GM21515 (cell line): ENCODE data around the gene PRG2.
A peak's percentile ranks its signal among the peaks of the same experiment; 100 is the strongest.

Experiments used
- ATAC-seq: cut with Tn5 transposase; IDR thresholded peaks from one replicate; pipeline ENCODE4 v1.9.1; 2021; ENCODE audit not compliant: unreplicated experiment

The PRG2 gene, protein sequence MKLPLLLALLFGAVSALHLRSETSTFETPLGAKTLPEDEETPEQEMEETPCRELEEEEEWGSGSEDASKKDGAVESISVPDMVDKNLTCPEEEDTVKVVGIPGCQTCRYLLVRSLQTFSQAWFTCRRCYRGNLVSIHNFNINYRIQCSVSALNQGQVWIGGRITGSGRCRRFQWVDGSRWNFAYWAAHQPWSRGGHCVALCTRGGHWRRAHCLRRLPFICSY

DNA sequence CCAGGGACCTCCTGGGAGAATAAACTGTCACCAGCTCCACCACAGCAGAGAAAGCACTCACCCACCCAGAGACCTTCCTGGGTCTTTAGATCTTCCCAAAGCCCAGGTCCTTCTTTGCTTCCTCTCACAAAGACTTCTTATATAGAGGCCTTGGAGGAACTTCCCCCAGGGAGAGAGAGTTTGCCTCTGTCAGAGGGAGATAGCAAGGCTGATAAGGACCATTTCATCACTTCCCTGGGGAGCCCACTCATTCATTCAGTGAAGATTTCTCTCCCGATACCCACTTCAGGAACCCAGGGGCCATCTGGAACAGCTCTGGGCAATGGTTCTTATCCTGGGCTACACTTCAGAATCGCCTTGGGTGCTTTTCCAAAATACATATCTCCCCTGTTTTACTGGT lies at the start of gene PRG2:
Gene PRG2 (minus strand): TSS at position 116 of the 400 bp plus-strand sequence. CDS start 706 bp downstream, outside the sequence.
- no peak for ATAC-seq

DNA sequence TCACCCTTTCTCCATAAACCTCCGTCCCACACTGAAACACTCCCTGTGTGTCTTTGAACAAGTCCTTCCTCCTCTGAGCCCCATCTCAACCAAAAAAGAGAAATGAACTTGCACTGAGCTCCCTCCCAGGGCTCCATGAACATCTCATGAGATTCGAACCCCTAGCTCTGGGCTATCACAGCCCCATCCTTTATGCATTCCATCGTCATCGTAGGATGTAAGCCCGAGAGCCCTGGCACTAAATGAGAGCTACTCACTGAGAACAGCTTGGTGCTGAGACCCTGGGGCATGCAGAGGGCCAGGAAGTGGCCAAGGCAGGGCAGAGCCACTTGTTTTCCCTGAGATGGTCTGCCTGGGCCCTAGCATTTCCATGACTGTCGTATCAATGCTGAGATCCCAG lies 49.3 kb upstream of the PRG2 start:
- no peak for ATAC-seq

DNA sequence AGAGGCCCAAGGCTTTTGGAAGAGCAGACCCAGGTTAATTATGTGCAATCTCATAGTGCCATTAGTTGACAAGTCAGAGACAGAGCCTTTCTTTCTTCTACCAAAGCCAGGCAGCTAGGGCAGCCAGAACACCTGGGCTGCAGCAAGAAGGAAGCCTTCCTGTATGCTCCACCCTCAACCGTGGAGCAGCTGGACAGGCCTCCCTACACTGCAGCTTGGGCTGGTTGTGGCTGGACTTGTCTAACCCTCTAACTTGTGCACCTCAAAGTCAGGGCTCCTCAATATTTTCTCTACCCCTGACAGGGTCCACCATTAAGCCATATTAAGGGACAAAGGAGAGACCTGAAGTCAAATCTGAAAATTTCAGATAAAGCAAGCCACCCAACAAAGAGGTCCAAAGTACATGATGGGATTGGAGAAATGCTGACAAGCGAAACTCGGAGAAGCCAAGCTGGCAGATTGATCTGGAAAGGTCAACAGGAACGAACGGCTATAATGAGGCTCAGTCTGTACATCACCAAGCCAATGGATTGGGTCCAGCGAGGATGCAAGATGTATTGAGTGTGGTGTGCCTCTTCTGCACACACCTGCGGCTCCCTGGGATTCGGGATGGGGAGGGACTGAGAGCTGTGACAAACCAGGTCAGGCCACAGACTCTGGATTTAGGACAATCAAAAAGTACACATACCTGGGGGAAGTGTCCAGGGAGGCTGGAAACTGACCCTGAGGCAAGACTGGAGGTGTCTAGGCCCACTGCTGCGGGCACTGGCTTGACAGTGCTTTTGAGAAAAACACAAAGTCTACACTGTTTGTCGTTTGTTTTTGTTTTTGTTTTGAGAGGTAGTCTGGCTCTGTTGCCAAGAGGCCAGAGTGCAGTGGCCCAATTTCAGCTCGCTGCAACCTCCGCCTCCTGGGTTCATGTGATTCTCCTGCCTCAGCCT lies 48.2 kb upstream of the PRG2 start:
- ATAC-seq = no peak

DNA sequence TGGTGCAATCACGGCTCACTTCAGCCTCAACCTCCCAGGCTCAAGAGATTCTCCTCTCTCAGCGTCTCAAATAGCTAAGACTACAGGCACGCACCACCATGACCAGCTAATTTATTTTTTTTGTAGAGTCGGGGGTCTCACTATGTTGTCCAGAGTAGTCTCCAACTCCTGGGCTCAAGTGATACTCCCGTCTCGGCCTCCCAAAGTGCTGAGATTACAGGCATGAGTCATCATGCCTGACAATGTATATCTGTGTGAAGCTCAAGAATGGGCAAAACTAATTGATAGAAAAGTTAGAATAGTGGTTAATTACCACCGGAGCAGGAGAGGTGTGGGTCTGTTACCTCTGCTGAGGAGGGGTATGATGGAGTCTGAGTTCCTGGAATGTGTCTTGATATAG lies 45.6 kb upstream of the PRG2 start:
- ATAC-seq = no peak

DNA sequence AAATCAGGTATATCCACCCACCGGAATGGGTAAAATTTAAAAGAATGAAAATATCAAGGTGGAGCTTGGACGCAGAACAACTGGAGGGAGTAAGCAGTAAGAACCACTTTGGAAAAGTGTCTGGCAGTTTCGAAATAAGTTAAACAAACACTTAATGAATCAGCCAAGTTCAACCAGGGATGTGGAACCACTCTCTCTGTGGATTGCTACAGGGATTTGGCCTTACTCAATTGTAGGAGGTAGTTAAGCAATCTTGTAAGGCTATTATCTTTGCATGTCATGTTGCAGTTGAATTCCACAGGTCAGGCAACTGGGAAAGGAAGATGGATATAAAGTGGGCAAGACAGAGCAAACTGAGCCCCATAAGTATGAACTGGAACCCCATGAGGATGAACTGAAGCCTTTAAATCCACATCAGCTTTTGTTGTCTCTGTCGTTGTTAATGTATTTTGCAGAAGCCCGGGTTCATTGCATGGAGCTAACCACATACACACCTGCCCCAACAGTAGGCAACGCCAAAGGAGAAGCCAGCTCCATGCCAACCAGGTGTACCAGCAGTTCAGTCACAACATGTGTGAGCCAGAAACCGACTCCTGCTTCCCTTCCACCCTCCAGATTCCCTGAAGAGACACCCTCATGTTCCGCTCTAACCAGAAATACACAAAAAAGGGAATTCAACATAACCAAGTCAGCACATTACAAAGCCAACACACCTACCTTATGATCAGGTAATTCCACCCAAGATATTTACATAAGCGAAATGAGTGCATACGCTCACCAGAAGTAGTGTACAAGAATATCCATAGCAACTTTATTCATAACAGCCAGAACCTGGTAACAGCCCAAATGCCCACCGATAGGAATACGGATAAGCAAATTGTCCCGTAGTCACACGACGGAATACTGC lies 44.4 kb upstream of the PRG2 start:
- ATAC-seq = no peak

DNA sequence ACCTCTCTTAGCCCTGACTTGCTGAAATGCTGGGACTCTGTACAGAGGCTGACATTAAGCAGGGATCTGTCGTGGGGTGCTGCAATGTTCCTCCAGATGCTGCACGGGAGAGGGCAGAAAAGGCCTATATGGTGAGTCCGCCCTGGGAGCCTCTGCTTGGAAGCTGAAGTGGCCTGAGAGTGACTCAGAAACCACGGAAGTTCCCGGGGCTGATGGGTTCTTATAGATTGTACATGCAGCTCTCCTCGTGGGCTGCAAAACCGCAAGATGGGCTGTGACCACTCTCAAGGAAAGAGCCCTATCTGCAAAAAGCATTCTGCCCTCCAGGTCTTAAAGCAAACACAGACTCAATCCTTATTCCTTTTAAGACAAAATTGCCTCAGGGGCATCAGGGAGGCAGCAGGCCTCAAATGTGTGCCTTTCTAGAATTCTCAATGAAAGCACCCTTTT lies 42.3 kb upstream of the PRG2 start:
- ATAC-seq = no peak

DNA sequence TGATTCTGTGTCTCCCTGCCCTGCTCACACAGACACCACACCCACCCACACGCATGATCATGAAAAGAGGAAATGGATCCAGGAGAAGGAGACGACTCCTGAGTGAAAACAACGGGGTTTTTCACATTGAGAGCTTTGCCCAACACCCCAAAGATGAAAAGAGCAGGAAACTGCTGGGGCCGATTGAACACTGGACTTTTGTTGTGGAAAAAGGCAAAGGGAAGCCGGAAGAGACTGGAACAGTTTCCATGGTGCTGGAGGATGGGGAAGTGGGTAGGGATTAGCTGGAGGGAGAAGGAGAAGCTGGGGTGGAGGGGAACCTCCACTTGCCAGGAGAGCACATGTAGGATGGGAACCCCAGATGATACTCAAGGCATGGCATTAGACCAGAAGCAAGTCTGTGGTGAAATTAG lies 41.7 kb upstream of the PRG2 start:
- no peak for ATAC-seq

DNA sequence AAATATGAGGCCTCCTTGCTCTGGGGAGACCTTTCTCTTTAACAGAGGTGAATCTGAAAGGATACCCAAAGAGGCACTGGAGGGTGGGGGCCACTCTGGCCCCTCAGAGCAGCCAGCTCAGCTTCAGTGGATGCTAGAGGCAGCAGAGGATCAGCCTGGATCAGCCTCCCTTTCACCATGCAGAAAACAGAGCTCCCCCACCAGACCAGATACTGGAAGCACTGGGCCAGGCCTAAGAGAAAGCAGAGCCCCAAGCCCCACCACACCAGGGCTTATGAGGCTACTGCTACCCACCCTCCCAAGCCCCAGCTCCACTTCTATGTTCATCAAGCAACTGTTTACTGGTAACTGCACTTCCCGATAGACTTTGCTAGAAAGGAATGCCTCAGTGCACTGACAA lies 40.5 kb upstream of the PRG2 start:
- no peak for ATAC-seq

DNA sequence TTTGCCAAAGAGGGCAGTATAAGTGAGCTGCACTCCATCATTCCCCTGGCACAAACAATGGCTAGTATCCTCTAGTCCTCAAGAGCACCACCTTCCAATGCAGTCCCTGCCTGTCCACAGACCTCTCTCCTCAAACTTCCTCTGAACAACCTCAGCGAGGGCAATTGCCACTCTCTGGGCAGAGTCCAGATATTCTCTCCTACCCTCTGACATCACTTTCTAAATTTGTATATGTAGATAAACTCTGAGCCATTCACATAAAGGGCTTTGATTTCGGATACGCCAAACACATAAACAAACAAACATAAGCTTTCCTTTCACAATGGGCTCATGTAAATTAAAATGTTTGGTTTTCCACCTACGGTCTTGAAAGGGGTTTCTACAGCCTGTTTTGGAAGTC lies 39.5 kb upstream of the PRG2 start:
- ATAC-seq = no peak

DNA sequence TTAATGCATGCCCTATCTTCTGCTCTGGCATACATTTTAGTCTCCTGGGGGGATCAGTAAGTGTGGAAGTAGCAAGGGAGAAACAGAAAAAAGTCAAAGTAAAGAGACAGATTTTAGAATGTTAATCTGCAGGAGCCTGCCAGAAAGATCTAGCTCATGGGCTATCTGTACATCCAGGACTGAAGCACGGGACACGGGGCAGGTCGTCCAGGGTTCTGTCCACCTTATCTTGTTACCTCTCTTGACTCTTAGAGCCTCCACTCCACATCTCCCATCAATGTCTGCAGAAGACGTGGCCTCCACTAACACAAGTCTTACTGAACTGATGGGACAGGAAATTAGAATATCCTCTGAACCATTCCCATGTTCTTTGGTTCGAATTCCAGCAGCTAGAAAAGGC lies 38.2 kb upstream of the PRG2 start:
- no peak for ATAC-seq

DNA sequence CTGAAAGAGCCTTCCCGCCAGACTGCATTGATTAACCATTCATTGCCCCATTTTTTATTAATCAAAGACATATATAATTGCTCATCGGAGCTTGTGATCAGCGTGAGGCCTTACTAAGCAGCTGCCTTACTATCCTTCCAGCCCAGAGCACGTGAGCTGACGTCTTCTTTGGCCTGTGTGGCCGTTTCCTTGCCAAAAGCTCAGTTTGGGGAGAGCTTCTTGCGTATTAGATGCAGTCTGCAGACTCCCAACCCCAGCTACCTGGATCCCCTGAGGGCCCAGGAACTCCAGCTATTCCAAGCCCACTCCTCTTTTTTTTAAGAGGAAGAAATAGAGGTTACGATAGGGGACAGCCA lies 37.3 kb upstream of the PRG2 start:
- no peak for ATAC-seq

DNA sequence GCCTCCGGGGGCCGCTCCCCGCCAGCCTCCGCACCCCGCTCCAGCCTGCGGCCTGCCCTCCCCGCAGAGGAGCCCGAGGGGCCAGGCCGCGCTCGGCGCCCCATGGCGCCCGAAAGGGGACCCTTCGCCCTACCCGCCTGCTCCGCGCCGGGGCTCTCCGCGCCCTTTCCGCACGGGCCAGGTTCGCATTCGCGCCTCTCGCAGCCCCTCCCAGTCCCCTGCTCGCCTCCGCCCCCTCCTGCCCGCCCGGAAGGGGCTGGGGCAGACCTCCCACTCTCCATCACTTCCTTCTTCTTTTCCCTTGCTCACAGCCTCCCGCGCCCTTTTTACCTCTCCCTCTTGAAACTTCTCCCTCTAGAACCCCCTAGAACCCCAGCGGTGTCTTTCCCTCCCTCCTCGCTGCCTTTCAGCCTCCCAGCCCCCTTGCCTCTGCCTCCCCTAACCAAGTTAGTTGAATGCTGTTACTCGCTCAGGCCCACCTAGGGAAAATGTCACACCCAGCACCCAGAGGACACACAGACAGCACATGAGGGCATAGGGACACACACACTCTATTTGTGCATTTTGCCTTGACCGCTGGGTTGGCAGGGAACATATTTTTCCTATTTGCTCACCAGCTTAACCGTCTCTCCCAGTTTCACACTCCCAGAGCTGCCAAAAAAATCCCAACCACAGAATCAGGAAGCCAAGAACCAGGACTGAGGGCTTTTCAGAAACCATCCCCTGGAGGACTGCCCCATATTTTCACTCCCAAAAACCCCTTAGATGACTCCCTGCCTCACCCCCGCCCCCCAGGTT lies 36.7 kb upstream of the PRG2 start, which contains the start of gene SLC43A3:
Gene SLC43A3 (minus strand): TSS at position 193 of the 798 bp plus-strand sequence. CDS start 949 bp downstream, outside the sequence.
- ATAC-seq = peak; percentile 63

DNA sequence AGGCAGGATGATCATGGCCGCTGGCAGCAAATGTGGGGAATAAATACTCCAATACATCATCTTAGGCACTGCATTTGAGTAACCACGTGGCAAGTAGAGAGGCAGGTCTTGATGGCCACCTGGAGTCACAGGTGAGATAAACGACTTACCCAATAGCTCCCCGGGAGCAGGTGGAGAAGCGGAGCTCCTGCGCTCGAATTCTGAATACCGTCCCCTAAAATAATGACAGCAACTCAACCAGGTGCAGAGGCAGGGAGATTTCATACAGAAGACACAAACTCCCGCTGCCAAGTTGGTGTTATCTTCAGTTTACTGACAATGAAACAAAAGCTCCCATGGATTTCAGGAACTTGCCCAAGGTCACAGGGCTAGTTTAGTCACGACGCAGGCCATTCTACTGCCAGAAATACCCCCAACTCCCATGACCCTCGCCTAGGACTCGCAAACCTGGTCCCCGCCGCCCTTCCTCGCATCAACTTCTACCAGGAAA lies 36.0 kb upstream of the PRG2 start:
- ATAC-seq = no peak

DNA sequence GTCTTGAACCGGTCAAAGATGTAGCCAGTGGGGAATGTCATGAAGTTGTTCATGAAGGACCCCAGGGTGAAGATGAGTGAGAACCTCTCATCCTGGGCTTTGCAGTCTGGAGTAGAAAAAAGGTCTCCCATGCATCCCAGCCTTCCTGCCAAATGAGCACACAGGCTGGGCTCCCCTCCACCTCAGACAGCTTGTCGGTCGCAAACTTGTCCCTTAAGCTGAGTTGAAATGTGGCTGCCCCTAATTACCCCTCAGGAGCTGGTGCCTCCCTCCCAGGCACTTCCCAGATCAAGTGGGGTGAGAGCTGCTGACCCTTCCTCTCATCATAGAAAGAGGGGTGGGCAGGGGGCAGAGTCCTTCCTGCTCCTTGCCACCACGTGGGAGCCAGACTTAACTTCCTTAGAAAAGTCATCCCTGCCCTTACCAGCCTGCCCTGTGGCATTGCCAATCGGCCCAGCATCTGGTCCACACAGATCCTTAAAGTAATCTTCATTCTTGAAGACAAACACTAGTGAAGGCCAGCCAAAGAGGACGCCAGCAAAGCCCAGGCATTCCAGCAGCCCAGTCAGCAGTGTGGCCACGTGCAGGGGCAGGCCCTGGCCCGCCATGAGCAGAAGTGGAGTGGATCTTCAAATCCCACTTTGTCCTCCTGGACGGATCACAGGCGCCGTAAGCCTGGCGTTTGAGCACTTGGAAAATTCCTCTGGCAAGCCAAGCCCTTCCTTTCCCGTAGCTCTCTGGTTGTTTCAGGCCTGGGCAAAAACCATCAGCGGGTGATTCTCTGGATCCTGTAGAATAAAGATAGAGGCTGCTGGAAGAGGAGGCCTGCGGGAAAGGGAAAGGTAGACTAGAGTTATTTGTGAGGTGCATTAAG lies 35.4 kb upstream of the PRG2 start:
- ATAC-seq = no peak

DNA sequence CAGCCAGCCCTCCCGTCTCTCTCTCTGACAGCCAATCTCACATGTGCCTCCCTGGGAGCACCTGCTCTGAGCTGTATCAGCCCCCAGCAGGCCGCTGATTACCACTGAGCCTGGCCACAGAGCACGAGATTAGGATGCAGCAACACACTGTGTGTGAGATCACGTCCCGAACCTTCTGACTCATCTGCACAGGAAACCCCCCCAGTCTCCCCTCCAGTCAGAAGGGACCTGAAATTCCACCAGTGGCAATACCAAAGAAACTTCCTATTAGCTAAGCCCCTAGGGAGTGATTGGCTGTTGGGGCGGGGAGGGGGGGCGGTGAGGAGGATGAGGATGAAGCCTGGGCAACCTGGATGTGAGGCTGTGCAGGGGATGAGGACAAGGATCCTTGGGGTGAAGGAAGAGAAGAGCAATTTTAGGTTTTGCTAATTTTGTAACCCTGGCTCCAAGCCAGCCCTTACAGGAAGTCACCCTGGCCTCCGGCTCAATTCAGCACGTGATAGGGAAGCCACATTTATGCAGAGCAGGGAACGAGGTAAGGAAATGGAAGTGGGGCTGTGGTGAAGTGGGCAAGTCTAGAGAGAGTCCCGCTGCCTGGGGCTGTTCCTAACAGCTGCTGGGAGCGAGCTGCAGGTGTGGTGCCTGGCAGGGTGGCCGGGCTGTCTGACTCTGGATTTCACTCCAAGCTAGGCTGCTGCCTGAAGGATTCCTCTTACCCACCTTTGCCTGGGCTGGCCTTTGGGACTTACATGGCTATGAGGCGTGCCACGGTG lies 34.5 kb upstream of the PRG2 start:
- peak; percentile 83 for ATAC-seq

DNA sequence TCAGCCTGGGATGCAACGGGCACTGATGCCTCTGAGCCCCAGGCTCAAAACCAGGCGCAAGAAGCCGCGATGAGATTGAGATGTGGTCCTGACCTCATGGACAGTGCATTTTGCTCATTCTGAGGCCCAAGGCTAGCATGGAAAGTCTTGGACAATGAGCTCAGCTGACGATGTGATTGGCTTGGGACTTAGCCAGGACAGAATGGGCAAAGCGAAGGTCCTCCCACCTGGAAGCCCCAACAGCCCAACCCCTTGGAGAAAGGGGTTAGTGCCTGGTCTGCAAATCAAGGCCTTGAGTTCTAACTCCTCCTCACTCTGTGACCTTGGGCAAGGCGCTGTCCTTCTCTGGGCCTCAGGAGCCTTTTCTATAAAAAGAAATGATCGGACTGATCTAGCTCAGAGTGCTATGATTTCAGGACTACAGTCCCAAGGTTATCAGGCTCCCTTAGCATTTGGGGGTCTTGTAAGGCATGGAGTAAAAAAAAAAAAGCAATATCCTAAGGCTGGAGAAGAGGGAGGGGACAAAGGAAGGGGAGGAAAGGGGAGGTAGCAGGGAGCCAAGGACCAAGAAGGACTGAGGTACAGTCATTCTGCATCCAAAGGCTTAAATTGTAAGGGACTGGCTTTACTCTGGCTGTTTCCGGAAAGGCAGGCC lies 33.8 kb upstream of the PRG2 start:
- no peak for ATAC-seq

DNA sequence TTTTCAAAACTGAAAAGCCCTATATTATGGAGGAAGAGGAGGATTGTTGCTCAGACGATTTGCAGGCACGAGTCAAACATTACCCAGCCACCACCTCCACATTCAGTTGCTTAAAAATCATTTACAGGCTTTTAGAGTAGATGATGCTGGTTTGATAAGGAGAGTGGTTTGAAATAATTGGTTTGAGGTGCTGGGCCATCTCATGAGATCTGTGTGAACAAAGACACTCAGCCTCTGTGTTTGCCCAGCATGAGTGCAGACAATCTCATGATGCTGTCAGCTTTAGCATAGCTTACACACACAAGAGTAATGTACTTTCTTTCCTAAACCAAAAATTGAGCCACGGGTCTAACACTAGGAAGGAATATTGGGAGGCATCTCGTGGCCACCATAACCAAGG lies 32.2 kb upstream of the PRG2 start:
- no peak for ATAC-seq

DNA sequence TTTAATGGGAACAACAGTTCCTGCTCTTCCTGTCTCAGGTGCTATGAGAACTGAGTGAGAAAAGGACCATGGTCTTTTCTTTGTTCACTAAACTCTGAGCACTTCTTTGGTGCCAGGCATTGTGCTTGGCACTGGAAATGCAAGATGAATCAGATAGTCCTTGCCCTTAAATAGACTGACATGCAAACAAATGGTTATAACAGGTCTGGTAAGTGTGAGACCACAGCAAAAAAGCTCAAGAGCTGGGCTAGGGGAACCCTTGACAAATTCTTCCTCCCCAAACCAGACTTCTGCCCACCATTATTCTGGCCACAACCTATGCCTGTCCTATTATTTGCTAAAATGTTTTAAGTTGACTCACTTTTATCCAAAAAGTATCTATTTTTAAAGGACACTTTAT lies 31.4 kb upstream of the PRG2 start:
- ATAC-seq = no peak
